M059J (cell line): ENCODE measurements around the gene FZD7. TPM values are rescaled to one million over a fixed set of nuclear protein-coding genes. Genes with fewer than 3 reads are reported as not detected.

ENCODE experiments used
- DNase-seq: peaks from one replicate; pipeline ENCODE4 v3.0.0-alpha.2; 2012; ENCODE audit warnings: low read depth
- total RNA-seq: library from RNA; depleted of rRNA; stranded (reverse); fragments of >200 nt; shearing (Covaris generic); gene quantifications from 2 replicates; pipeline ENCODE4 v1.2.3, GENCODE V29; 2014

Gene FZD7
- total RNA-seq, 1 experiment from 2014 or later, result 39.8 TPM

DNA sequence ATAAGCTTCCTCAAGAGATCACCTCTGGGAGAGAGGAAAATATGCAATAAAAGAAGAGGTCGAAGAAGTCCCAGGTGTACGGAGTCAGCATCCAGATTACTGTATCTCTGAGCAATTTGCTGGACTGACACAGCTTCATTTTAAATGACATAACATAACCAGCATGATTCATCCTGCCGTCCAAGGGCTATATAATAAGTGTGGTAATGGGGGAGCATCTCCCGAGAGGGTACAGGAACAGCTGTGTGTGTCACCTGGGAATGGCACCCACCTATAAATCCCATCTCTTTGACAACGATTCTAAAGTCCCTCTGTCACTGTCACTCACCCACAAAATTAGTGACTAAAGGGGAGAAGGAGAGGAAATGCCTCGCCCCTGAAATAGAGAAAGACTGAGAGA lies 19.3 kb upstream of the FZD7 start:
- no peak for DNase-seq

DNA sequence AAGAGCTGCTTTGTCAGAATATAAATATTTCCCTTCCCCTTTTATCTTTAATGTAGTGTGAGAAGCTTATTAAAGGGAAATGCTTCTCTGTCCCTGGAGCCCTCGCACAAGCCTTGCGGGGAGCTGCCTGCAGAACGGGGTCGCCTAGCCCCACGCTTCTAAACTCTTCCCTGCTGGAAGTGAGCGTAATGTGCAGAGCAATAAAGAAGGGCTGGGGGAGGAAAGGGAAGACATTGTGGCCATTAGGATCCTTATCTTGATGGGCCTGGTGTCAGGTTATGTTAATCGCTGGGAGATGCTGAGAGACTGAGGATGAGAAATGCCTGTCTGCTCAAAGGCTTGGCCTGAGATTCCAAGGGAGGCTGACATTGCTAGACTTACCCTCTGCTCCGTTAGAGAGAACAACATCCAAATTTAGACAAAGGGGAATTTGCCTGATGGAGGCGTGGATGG lies 18.9 kb upstream of the FZD7 start:
- DNase-seq, result no peak

DNA sequence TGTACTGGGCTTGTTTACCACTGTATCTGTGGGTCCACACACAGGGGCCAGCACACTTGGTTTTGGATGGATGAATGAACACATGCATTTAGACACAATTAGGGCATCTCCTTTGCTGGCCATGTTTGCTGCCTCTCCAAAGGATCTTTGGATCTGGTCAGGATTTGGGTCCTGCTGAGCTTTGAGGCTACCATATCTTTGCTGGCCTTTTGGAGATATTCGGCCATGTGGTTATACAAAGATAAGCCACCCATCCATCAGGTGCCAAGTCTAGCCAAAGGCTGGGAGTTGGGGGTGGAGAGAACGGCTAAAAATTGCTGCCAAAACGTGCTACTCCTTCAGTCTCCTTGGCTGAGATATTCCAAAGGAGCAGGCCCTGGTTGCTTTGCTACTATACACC lies 18.2 kb upstream of the FZD7 start:
- no peak for DNase-seq

DNA sequence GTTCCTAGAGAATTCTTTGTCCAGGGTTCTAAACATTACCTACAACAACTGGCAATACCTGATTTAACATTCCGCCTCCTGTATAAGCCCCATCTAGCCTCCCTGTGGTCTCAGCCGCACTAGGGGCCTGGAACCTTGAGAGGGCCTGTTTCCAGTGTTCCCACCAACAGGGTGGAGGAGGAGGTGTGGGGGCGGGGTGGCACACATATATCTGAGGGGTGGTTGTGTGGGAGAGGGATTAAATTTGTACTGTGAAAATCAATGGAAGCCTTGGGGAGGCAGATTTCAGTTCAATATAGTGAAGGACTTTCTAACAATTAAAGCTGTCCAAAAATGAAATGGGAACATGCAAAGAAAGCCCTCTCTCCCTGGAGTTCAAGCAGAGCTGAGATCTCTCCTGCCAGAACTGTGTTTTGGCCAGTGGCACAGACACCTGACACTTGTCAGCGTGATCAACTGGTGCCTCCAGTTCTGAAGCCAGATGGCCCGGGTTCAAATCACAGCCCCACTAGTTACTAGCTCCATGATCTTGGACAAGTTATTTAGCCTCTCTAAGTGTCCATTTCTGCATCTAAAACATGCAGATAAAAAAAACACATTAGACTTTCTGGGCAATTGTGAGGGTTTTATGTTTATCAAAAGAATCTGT lies 17.0 kb upstream of the FZD7 start:
- DNase-seq, result no peak

DNA sequence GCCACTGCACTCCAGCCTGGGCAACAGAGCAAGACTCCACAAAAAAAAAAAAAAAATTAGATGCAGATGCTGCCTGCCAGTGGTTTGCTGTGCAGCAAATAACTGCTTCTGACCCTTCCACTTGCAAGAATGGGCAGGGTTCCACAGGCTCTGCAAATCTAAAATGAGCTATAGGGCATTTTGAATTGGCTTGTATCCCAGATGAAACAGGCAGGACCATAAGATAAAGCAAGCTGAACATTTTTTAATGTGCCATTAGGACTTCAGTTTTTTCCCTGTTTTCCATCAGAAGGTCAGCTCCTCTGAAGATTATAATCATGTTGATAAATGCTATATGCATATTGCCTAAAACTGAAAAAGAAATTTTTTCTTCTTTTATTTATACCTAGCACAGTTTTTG lies 15.7 kb upstream of the FZD7 start:
- DNase-seq, result peak; percentile 15

DNA sequence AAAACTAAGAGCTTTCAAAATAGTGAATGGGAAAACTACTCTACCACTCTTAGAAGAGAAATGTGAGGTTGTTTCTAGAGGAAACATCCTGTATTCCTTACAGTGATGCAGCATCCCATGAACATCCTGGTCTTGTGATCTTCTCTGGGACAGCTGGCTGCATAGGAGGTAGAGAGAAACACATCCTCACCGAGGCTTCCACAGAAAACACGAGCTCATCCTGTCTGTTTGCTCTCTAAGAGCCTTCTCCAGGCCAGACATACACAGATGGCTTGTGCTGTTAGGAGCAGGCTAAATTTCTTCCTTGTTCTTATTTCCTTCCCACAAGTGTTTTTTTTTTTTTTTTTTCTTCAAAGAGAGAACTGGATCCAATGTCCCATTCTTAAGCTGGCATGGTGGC lies 14.7 kb upstream of the FZD7 start:
- DNase-seq, result no peak

DNA sequence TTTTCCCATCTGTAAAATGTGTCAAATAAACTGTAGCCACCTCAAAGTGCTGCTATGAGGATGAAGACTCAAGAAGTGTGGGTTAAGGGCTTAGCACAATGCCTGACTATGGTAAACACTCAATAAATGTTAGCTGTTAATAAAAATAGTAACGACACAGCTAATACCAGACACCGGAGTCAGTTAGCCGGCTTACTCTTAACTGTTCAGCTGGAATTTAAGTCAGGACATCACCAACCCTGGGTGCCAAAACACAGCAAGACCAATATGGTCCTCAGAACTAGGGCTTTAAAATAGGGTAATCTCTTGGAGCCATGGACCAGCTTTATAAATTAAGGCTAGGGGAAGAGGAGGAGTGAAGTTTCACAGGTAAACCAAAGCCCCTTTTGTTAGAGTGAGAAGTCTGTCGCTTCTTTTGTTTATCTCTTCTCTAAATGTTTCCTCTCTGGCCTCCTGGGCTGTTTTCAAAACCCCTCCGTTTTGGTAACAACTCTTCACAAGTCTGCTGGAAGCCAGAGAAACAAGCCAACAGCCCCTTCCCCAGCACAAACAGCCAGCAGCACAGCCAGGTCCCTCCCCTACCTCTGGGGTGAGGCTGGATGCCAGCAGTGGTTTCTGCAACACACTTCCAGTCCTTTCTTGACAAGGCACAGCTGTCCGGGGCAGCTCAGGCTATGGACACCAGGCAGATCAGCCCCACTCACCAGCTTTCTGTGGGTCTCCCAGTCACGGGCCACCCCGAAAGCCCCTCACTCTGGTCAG lies 13.8 kb upstream of the FZD7 start:
- DNase-seq, result no peak

DNA sequence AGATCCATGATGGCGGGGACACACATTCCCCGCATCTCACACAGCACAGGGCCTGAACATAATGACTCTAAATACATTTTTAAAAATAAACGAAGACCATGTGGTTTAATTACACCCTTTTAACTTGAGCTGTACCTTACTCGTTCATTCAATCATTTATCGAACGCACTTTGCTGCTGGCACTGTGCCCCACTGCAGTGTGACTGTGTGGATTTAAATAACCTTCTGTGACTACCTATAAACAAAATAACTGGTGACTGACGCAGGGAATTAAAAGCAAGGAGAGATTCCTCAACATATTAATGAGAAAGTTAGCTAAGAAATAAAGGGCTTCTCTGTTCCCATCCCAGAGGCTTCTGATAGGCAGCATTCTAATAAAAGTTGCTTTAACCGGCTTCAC lies 10.9 kb upstream of the FZD7 start:
- DNase-seq, result no peak

DNA sequence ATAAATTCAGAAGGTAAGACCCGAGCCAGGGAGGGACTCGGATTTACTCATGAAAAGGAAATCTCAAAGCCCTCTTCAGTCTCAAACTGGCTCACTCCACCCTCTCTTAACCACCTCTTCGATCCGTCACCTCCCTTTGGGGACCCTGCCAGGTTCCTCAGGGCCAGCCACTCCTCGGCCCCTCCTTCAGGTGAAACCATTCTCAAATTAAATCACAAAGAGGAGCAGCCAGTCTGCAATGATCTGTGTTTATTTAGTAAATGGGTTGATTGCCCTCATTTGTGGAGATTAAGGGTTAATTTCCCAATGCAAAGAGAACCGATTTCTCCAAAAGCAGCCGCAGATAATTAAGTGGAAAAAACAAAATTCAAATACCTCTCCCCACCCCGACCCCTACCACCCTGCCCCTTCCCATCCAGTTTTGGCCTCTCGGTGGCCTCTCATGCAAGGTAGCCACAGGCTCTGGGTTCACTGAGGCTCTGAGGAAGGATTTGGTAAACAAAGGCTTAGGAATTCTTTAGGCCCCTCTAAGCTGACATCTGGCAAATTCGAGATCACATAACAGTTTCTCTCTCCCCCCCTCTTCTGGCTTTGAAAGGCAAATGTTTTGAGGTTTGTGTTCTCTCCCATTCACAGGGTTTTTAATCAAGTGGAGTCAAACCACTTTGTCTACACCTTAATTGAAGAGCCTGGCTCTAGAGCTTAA lies 10.3 kb upstream of the FZD7 start:
- no peak for DNase-seq

DNA sequence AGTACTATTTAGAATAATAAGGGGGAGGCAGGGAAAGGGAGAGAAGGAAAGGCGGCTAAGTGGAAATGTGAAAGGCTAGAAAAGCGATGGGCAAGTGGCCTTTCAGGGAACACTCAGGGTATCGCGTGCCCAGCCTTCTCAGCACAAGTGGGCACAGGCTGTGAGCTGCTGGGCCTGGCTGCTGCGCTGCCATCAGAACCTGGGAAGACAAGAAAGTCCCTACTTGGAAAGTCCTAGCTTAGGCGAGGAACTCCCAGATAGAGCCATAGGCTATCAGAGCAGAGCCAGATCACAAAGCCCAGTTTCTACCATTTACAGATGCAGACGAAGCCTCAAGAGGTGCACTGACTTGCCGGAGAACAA lies 9.8 kb upstream of the FZD7 start:
- no peak for DNase-seq

DNA sequence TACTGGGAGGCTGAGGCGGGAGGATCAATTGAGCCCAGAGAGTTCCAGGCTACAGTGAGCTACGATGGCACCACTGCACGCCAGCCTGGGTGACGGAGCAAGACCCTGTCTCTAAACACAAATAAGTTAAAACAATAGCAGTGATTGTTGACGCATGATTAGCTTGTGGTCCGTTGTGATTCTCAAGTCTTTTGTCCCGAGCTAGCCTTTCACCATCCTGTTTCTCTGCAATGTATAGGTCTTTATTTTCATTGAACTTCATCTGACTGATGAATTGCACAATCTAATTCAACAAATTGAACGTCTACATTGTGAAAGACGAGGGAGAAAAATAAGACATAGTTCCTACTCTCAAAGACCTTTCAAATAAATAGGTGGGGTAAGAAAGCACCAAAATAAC lies 8.8 kb upstream of the FZD7 start:
- DNase-seq, result no peak

DNA sequence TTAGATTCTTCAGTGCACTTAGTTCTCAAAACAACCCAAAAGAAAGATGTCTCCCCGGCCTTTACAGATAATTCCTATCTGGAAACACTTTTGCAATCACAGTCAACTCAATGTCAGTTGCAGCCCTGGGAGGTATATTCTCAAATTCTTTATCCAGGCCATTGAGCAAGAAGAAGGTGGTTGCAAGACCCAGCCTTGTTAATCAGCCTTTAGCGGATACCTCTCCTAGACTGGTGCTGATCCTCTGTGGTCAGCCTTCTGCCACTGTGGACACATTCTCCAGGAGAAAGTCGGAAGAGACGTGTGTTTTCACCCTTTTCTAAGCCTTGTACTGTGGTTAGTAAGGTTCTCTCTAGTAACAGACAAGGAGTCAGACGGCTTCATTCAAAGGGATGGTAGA lies 7.8 kb upstream of the FZD7 start:
- DNase-seq, result peak; percentile 25

DNA sequence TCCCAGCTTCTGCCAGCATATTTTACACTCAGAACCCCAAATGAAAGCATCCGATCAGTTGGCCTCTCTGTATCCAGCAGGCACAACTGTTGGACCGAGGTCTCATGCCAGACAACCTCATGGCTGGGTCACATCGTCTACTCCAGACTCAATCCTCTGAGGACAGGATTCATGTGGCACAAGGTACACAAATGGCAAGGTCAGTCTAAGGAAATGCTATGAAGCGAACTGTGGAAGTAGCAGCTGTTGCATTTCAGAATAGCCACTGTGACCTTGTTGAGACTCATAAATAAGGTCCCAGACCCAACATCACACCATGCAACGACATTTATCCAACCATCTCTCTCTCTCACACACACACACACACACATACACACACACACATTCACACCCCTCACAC lies 7.1 kb upstream of the FZD7 start:
- DNase-seq, result no peak

DNA sequence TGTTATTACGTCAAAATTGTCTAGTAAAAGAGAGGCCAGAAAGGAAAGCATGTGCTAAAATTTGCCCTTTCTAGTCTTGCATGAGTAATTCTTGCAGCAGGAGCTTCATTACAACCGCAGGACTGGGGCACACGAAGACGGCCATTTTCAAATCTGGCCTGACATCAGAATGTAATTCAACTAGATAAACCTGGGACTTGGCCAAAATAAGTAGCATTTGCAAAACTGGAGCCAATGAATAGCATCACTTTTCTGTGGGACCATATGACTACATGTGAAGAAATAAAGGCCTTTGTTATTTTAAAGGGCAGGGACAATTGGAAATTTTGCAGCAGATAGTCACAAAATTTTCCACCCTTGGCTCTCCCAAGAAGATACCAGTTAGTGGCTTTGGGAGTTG lies 3.0 kb upstream of the FZD7 start:
- no peak for DNase-seq

DNA sequence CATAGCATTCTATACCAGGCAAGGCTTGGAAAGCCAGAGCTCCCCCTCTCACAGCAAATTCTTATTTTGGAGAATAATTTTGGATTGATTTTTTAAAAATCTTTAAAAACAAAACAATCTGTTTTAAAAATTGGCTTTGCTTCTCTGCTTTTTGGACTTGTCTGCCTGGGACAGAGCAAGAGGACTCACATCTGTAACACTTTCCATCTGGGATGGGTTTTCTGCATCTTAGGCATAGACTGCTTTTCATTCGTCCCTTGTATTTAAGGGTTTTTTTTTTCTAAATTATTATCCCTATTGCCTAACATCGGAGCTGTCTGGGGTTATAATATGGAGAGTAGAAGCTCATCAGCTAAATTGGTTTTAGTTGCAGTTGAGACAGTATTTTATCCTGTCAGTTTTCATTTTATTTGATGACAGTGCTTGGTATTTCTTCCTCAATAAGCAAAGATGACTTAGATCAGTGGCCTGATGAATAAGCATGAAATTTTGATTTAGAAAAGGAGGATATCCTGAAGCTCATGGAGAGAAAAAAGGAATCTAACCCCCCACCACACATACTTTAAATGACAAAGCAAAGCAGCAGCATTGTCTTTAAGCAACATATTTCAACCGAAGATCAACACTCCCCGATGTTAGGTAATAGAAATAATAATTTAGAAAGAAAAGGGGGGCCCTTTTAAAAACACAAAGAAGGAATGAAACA lies 2.3 kb upstream of the FZD7 start:
- DNase-seq, result no peak

DNA sequence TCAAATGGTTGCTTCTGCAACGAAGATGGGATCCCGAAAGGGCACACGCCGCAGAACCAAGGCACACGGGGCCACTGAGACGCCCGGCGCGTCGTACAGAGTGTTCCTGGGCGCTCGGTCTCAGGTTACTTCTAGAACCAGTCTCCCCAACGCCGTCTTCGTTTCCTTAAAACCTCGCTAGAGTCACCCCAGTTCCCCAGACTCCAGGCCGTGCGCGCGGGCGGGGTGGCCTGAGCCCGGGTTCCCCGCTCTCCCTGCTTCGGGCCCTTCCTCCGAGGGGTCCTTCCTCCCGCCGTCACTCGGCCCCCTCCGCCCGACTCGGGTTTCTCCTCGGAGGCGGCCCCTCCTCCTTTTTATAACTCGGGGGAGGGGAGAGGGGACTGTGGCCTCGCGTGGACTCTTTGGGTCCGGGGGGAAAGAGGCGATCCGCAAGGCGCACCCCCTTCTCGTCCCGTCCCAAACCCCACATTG lies 774 bp upstream of the FZD7 start:
- peak; percentile 74 for DNase-seq

DNA sequence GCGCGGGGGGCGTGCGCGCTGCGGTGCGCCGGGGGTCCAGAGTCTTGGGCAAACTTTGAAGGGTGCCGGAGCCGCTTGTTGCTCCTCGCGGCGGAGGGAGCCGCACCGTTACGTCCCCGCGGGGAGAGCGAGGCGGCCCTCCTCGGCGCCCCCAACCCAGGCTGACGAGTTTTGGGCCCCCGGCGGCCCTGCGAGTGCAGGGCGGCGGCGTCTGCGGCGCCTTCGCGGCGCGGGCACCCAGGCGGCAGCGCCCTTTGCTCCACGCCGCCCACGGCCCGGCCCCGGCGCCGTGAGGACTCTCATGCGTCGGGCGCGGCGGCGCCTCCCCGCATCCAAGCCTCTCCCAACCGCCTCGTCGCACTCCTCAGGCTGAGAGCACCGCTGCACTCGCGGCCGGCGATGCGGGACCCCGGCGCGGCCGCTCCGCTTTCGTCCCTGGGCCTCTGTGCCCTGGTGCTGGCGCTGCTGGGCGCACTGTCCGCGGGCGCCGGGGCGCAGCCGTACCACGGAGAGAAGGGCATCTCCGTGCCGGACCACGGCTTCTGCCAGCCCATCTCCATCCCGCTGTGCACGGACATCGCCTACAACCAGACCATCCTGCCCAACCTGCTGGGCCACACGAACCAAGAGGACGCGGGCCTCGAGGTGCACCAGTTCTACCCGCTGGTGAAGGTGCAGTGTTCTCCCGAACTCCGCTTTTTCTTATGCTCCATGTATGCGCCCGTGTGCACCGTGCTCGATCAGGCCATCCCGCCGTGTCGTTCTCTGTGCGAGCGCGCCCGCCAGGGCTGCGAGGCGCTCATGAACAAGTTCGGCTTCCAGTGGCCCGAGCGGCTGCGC lies 814 bp downstream of the FZD7 start:
- peak; percentile 49 for DNase-seq

DNA sequence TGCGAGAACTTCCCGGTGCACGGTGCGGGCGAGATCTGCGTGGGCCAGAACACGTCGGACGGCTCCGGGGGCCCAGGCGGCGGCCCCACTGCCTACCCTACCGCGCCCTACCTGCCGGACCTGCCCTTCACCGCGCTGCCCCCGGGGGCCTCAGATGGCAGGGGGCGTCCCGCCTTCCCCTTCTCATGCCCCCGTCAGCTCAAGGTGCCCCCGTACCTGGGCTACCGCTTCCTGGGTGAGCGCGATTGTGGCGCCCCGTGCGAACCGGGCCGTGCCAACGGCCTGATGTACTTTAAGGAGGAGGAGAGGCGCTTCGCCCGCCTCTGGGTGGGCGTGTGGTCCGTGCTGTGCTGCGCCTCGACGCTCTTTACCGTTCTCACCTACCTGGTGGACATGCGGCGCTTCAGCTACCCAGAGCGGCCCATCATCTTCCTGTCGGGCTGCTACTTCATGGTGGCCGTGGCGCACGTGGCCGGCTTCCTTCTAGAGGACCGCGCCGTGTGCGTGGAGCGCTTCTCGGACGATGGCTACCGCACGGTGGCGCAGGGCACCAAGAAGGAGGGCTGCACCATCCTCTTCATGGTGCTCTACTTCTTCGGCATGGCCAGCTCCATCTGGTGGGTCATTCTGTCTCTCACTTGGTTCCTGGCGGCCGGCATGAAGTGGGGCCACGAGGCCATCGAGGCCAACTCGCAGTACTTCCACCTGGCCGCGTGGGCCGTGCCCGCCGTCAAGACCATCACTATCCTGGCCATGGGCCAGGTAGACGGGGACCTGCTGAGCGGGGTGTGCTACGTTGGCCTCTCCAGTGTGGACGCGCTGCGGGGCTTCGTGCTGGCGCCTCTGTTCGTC lies 1.7 kb downstream of the FZD7 start:
- DNase-seq, result peak; percentile 49

DNA sequence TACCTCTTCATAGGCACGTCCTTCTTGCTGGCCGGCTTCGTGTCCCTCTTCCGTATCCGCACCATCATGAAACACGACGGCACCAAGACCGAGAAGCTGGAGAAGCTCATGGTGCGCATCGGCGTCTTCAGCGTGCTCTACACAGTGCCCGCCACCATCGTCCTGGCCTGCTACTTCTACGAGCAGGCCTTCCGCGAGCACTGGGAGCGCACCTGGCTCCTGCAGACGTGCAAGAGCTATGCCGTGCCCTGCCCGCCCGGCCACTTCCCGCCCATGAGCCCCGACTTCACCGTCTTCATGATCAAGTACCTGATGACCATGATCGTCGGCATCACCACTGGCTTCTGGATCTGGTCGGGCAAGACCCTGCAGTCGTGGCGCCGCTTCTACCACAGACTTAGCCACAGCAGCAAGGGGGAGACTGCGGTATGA lies 2.3 kb downstream of the FZD7 start:
- no peak for DNase-seq

DNA sequence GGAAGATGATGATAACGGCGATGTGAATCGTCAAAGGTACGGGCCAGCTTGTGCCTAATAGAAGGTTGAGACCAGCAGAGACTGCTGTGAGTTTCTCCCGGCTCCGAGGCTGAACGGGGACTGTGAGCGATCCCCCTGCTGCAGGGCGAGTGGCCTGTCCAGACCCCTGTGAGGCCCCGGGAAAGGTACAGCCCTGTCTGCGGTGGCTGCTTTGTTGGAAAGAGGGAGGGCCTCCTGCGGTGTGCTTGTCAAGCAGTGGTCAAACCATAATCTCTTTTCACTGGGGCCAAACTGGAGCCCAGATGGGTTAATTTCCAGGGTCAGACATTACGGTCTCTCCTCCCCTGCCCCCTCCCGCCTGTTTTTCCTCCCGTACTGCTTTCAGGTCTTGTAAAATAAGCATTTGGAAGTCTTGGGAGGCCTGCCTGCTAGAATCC lies 3.0 kb downstream of the FZD7 start:
- DNase-seq, result peak; percentile 62
